ENCODE data around the gene CFAP410. TPM values are rescaled to one million over a fixed set of nuclear protein-coding genes. Genes with fewer than 3 reads are reported as not detected.
A peak's percentile ranks its signal among the peaks of the same experiment; 100 is the strongest.

Gene CFAP410
- total and polyA plus RNA-seq, 2 donors (not counting 1 experiment from before 2014, with no cell fraction given): 69.2 to 98.8 TPM

- no peak overlapping the region for H3K9ac ChIP-seq (ENCODE audit: low read length)
- TF ChIP-seq EZH2 (IDR thresholded peaks at IDR 0.05; ENCODE audit: borderline replicate concordance, insufficient read depth, low read depth, low read length, poor library complexity, severe bottlenecking): no peak
- TF ChIP-seq CTCF (IDR thresholded peaks at IDR 0.05): no peak
- WGBS (ENCODE audit: insufficient coverage): 67% methylated on average over 26 of the region's 33 CpGs
- no peaks in the 10 kb centered on the region for H3K27me3 ChIP-seq (replicated peaks in 1 of 4; ENCODE audit: control extremely low read depth in 1 of 4, control insufficient read depth in 3 of 4, insufficient read depth in 4 of 4, low read length in 3 of 4)
- no peaks in the 10 kb centered on the region for H3K79me2 ChIP-seq (ENCODE audit: control insufficient read depth, insufficient read depth, low read length)
- Mint-ChIP-seq H3K4me1 (peaks cover 27% of the 10 kb centered on the region), H3K27ac (peak overlapping the region; percentile 65), H3K27me3 (no peaks in the 10 kb centered on the region), H3K9me3 (ENCODE audit: insufficient read depth) (no peaks in the 10 kb centered on the region), H3K4me3 (no peak overlapping the region)
- intact Hi-C loops (cut with micrococcal nuclease): no loop called here
- H3K4me1 ChIP-seq (ENCODE audit: control insufficient read depth in 2 of 2, insufficient read depth in 2 of 2, low read length in 2 of 2): peaks cover 23 to 30% of the 10 kb centered on the region in 2 donors
- no peak overlapping the region for H3K4me2 ChIP-seq (replicated peaks; ENCODE audit: low read depth, low read length, poor library complexity, severe bottlenecking)
- H2AFZ ChIP-seq (ENCODE audit: insufficient read depth, low read depth, low read length, poor library complexity, severe bottlenecking): no peak overlapping the region
- ChIA-PET CTCF (interaction anchor here (1.1 kb wide), 1 partner anchor 21 kb away, joined by 3 read pairs; no protein-coding TSS in a partner anchor), POLR2A (no interaction called here)
- H4K20me1 ChIP-seq (ENCODE audit: control insufficient read depth, insufficient read depth, low read length, poor library complexity, severe bottlenecking): no peaks in the 10 kb centered on the region
- H3K36me3 ChIP-seq (replicated peaks in 1 of 2; ENCODE audit: control extremely low read depth in 1 of 2, control insufficient read depth in 1 of 2, extremely low read depth in 1 of 2, insufficient read depth in 2 of 2, low read length in 1 of 2): no peaks in the 10 kb centered on the region
- H3K4me3 ChIP-seq (ENCODE audit: control extremely low read depth in 1 of 5, extremely low read depth in 1 of 5, insufficient read depth in 1 of 5, low read depth in 2 of 5, low read length in 4 of 5): no peak overlapping the region
- no peak overlapping the region for H3K27ac ChIP-seq (ENCODE audit: low read length in 2 of 2)
- ATAC-seq (ENCODE audit: low read depth) (no peak), DNase-seq (no peak)
- H3K9me3 ChIP-seq (ENCODE audit: control extremely low read depth in 1 of 3, control insufficient read depth in 2 of 3, insufficient read depth in 1 of 3, low read length in 2 of 3): peaks cover 0 to 3% (median 0%) of the 10 kb centered on the region in 3 donors
These were observed 47.9 kb downstream of the CFAP410 start for GRCh38 chr21:44291078-44291935.

Measured in B cell (primary cell).